Hepatocyte (in vitro differentiated cells): ENCODE measurements around the gene NKAIN1. TPM values are rescaled to one million over a fixed set of nuclear protein-coding genes. Genes with fewer than 3 reads are reported as not detected.

Source experiments
- DNase-seq: peaks from one replicate; pipeline ENCODE4 v3.0.0-alpha.2; 2016; ENCODE audit warnings: low spot score
- H2AFZ ChIP-seq: fragments of 200-600 bp; sonication (generic); 2 replicates; pipeline ENCODE4 v1.6.0; 2016; ENCODE audit warnings: antibody characterized with exemption, mild to moderate bottlenecking
- H3K27ac ChIP-seq: fragments of 200-600 bp; sonication (generic); 2 replicates; pipeline ENCODE4 v1.5.1; 2016; ENCODE audit warnings: mild to moderate bottlenecking
- H3K27me3 ChIP-seq: fragments of 200-600 bp; sonication (generic); 2 replicates; pipeline ENCODE4 v1.6.1; 2016
- H3K36me3 ChIP-seq: fragments of 200-600 bp; sonication (generic); replicated peaks from 2 replicates; pipeline ENCODE4 v1.5.1; 2016; ENCODE audit warnings: low read depth; ENCODE audit not compliant: insufficient read depth
- H3K4me1 ChIP-seq: fragments of 200-600 bp; sonication (generic); 2 replicates; pipeline ENCODE4 v1.5.1; 2016; ENCODE audit warnings: mild to moderate bottlenecking, moderate library complexity; ENCODE audit not compliant: insufficient read depth
- H3K4me2 ChIP-seq: fragments of 200-600 bp; sonication (generic); 2 replicates; pipeline ENCODE4 v1.6.0; 2016
- H3K4me3 ChIP-seq: fragments of 200-600 bp; sonication (generic); 2 replicates; pipeline ENCODE4 v1.5.1; 2016; ENCODE audit warnings: mild to moderate bottlenecking
- H3K79me2 ChIP-seq: fragments of 200-600 bp; sonication (generic); 2 replicates; pipeline ENCODE4 v1.6.0; 2017; ENCODE audit warnings: mild to moderate bottlenecking
- H3K9me2 ChIP-seq: fragments of 200-600 bp; sonication (generic); replicated peaks from 2 replicates; pipeline ENCODE4 v1.6.0; 2017; ENCODE audit warnings: mild to moderate bottlenecking; ENCODE audit not compliant: insufficient read depth
- H3K9me3 ChIP-seq: fragments of 200-600 bp; sonication (generic); 2 replicates; pipeline ENCODE4 v1.5.1; 2016; ENCODE audit warnings: low read depth, mild to moderate bottlenecking
- H4K20me1 ChIP-seq: fragments of 200-600 bp; sonication (generic); 2 replicates; pipeline ENCODE4 v1.6.0; 2016; ENCODE audit warnings: mild to moderate bottlenecking; ENCODE audit not compliant: insufficient read depth, poor library complexity, severe bottlenecking
- CTCF ChIP-seq: fragments of 200-600 bp; sonication (generic); IDR thresholded peaks from 2 replicates; pipeline ENCODE4 v1.5.1; 2016; ENCODE audit warnings: antibody characterized with exemption, mild to moderate bottlenecking; ENCODE audit not compliant: poor library complexity
- EZH2 ChIP-seq: fragments of 200-600 bp; sonication (generic); IDR thresholded peaks from 2 replicates; pipeline ENCODE4 v1.6.1; 2016; ENCODE audit warnings: antibody characterized with exemption, mild to moderate bottlenecking, borderline replicate concordance
- EZH2phosphoT487 ChIP-seq: fragments of 200-600 bp; sonication (generic); IDR thresholded peaks from one replicate; pipeline ENCODE4 v1.6.1; 2018; ENCODE audit warnings: antibody characterized with exemption, mild to moderate bottlenecking, low read depth, moderate library complexity; ENCODE audit not compliant: unreplicated experiment, severe bottlenecking
- WGBS: methylation state at CpG from one replicate; pipeline ENCODE4 v1.1.6; 2016; ENCODE audit warnings: low lambda C conversion rate; ENCODE audit errors: missing lambda C conversion rate; 5-methylcytosine and 5-hydroxymethylcytosine counted together
- polyA plus RNA-seq: library from polyadenylated mRNA; unstranded; fragments of >200 nt; fragmentation: Nextera tagmentation; extraction: Ambion mirVana; gene quantifications from 2 replicates; pipeline ENCODE4 v1.2.1, GENCODE V29; 2016
- total RNA-seq: library from RNA; depleted of rRNA; stranded (reverse); fragments of >200 nt; gene quantifications from 2 replicates; pipeline ENCODE4 v1.2.3, GENCODE V29; 2014

NKAIN1 gene
- total and polyA plus RNA-seq, 2 experiments from 2014 or later = 1.8 to 2.2 TPM

GRCh38 chr1:31159869-31160611 lies 79.6 kb downstream of the NKAIN1 start:
- no peaks in the 10 kb centered on the region for H3K9me2 ChIP-seq
- H3K79me2 ChIP-seq = peaks cover 6% of the 10 kb centered on the region
- peak overlapping the region; percentile 25 for H3K4me2 ChIP-seq
- no peak overlapping the region for H2AFZ ChIP-seq
- TF ChIP-seq EZH2 (no peak), EZH2phosphoT487 (no peak), CTCF (no peak)
- H3K27ac ChIP-seq = peak overlapping the region; percentile 76
- no peaks in the 10 kb centered on the region for H3K9me3 ChIP-seq
- no peaks in the 10 kb centered on the region for H3K27me3 ChIP-seq
- H3K4me3 ChIP-seq = no peak overlapping the region
- H3K36me3 ChIP-seq = no peaks in the 10 kb centered on the region
- no peaks in the 10 kb centered on the region for H4K20me1 ChIP-seq
- peaks cover 9% of the 10 kb centered on the region for H3K4me1 ChIP-seq
- WGBS = 52% methylated on average over 9 of the region's 9 CpGs
- DNase-seq = peak; percentile 54

- 100% methylated on average over 2 of the region's 2 CpGs for WGBS
- H2AFZ ChIP-seq = no peak overlapping the region
- TF ChIP-seq EZH2phosphoT487 (no peak), EZH2 (no peak), CTCF (no peak)
- no peak for DNase-seq
- H3K9me3 ChIP-seq = no peaks in the 10 kb centered on the region
- H3K79me2 ChIP-seq = peaks cover 6% of the 10 kb centered on the region
- H3K4me1 ChIP-seq = peaks cover 11% of the 10 kb centered on the region
- no peaks in the 10 kb centered on the region for H3K27me3 ChIP-seq
- no peak overlapping the region for H3K4me2 ChIP-seq
- H3K27ac ChIP-seq = peak overlapping the region; percentile 76
- no peak overlapping the region for H3K4me3 ChIP-seq
- no peaks in the 10 kb centered on the region for H3K9me2 ChIP-seq
- H4K20me1 ChIP-seq = no peaks in the 10 kb centered on the region
- H3K36me3 ChIP-seq = no peaks in the 10 kb centered on the region
Observed at GRCh38 chr1:31159323-31159722, 80.4 kb downstream of the NKAIN1 start.

- H3K27ac ChIP-seq = peak overlapping the region; percentile 98
- TF ChIP-seq EZH2phosphoT487 (no peak), EZH2 (no peak), CTCF (peak; percentile 35)
- no peaks in the 10 kb centered on the region for H3K9me2 ChIP-seq
- H3K9me3 ChIP-seq = no peaks in the 10 kb centered on the region
- H3K4me1 ChIP-seq = peaks cover 12% of the 10 kb centered on the region
- peaks cover 6% of the 10 kb centered on the region for H3K79me2 ChIP-seq
- H3K36me3 ChIP-seq = no peaks in the 10 kb centered on the region
- peak overlapping the region; percentile 27 for H2AFZ ChIP-seq
- peak overlapping the region; percentile 7 for H3K4me3 ChIP-seq
- no peaks in the 10 kb centered on the region for H4K20me1 ChIP-seq
- 3% methylated on average over 12 of the region's 46 CpGs for WGBS
- peak overlapping the region; percentile 77 for H3K4me2 ChIP-seq
- DNase-seq = peak; percentile 88
- no peaks in the 10 kb centered on the region for H3K27me3 ChIP-seq
Observed at GRCh38 chr1:31155216-31155806, 84.4 kb downstream of the NKAIN1 start.
